Muscle of back (tissue), 11 donors: ENCODE measurements around the gene TRIM8. TPM values are rescaled to one million over a fixed set of nuclear protein-coding genes. Genes with fewer than 3 reads are reported as not detected.
"Not testable (repeated sequence)": the region's sequence is repeated elsewhere in the genome, so short reads cannot be mapped to it uniquely, and the experiment has no call there.

ENCODE experiments used
- DNase-seq, 3 donors: peaks; one replicate each; pipeline versions ENCODE4 v3.0.0 to v3.0.0-alpha.2; 2013
- polyA plus RNA-seq, 10 donors: library from polyadenylated mRNA; unstranded; fragments of 120-200 nt; gene quantifications; one replicate each; pipeline ENCODE4 v1.2.1, GENCODE V29; 2013; ENCODE audit not compliant: insufficient read length in 10 of 10

The TRIM8 gene
- polyA plus RNA-seq, 10 donors = 67.0 to 87.1 (median 74.8) TPM

DNA sequence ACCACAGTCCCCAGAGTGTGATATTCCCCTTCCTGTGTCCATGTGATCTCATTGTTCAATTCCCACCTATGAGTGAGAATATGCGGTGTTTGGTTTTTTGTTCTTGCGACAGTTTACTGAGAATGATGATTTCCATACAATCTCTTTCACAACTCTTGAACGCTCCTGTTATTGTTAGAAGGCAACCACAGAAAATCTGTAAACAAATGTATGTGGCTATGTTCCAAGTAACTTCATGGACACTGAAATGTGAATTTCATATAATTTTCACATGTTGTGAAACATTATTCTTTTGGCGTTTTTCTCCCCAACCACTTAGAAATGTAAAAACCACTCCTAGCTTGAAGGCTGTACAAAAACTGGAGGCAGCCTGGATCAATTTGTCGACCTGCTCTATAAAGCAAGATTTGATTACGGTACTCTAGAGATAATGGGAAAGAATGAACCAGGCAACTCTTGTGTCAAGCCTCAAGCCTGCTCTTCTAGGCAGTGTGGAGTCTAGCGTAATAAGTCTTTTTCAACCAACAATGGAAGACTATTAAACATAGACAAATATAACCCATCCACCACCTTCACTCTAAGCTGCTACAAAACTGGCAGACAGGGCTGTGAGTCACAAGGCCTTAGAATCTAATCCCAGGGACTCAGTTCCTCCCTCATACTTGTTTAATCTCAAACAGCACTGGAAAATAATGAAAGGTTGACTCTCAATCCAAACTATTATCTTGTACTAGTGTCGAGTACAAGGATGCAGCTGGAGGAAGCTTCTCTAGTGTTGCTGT, 47.2 kb downstream of the TRIM8 start:
- no peak for DNase-seq

DNA sequence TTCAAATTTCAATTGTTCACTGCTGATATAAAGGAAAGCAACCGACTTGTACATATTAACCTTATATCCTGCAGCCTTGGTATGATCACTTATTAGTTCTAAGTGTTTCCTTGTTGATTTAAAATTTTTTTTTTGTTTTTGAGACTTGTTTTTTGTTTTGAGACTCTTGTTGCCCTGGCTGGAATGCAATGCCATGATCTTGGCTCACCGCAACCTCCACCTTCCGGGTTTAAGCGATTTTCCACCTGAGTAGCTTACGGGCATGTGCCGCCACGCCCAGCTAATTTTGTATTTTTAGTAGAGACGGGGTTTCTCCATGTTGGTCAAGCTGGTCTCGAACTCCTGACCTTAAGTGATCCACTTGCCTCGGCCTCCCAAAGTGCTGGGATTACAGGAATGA, 51.1 kb downstream of the TRIM8 start:
- DNase-seq = not testable (repeated sequence)

DNA sequence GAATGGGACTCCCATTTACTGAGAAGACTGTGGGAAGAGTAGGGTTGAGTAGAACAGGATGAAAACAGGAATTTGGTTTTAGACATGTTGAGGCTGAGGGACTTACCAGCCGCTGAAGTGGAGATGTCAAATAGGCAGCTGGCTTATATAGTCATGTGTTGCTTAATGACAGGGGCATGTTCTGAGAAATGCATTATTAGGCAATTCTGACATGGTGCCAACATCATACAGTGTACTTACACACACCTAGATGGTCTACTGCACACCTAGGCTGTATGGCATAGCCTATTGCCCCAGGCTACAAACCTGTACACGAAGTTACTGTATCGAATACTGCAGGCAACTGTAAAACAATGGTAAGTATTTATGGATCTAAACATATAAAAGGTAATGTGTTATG, 52.5 kb downstream of the TRIM8 start:
- no peak for DNase-seq

DNA sequence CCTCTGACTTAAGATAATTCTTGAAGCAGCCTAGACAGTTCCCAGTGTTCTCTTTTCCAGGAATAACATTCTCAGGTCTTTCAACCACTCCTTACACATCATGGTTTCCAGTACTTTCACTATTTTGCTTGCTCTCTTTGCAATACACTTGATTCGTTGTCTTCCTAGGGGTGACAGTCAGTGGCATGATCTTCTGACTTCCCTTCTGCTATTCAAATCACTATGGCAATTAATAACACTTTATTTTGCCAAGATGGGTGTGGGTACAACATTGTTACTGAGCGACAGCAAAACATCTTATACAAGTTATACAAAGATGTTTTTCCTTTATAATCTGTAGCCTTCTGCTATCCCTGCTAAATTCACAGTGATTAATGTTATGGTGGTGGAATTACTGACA, 54.6 kb downstream of the TRIM8 start:
- no peak for DNase-seq

DNA sequence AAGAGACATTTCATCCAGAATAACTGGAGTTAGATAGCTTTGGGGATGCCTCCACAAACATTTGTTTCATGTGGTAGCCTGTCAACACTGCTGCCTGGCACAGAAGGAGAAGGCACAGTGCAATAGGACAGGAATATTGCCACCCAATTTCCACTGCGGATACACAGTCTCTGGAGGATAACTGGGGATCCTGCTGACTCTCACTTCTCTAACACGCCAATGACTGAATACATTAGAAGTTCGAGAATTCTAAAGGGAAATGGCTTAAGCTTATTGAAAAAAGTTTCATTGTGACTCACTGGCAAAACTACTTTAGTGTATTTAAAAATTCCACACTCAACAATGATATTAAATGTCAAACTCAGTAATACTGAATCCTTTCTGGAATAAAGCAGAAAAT, 57.0 kb downstream of the TRIM8 start:
- no peak for DNase-seq

DNA sequence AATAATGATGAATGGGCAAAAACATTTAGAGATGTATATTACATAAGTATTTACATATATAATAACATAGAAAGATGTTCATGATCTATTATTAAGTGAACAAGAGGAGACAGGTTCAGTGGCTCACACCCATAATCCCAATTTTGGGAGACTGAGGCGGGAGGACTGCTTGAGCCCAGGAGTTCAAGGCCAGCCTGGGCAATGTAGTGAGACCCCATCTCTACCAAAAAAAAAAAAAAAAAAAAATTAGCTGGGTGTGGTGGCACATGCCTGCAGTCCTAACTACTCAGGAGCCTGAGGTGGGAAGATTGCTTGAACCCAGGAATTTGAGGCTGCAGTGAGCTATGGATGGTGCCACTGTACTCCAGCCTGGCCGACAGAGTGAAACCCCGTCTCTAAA, 57.5 kb downstream of the TRIM8 start:
- no peak for DNase-seq

DNA sequence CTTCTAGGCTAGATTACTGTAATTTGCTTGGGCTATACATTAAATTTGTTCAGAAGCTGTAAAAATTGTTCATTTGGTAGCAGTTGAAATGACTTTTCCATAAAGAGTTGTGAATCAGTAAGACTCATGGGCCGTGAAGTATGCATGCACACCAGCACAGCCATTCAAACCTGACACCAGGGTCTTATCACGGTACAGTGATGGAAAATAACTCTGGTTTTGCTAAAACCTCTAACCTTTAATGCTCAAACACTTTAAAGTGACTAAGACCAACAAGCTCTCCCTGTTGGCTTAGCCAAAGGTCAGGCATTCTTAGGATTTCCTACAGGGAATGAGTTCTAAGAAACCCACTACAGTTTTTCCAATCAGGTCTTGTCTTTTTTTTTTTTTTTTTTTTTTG, 58.5 kb downstream of the TRIM8 start:
- no peak for DNase-seq

DNA sequence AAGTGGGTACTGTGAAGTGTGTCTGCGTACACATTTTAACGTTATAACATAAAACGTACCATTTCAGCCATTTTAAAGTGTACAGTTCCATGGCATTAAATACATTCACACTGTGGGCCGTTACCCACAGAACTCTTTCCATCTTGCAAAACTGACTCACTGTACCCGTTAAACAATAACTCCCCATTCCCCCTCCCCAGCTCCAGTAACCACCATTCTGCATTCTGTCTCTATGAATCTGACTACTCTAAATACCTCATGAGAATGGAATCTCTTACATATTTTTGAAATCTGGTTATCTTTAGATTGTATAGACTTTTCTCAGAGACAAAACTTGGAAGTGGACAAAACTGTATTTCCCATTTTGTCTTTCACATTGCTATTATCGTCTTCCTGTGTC, 60.6 kb downstream of the TRIM8 start:
- DNase-seq = peak in 1 of 3 donors; percentile 54

DNA sequence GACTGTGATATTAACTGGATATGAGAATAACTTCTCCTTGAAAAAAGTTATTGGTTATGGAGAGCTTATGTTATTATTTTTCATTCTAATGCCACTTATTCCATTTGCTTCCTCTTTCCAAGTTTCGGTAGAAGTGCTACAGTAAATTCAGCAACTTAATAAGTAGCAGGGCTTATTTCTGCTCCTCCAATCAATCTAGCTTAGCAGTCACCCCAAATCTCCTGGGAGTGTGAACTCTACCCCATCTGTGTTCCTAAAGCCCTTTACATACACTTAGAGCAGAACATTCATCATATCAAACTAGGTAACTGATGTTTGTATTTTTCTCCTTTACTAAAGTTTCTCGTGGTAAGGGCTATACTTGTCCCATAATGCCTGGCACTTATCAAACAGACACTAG, 61.3 kb downstream of the TRIM8 start:
- DNase-seq = no peak

Other genes with a start within 250 kb of the TRIM8 start
- gene NFKB2, start 248.8 kb upstream of the TRIM8 start, polyA plus RNA-seq = 10 to 100 TPM; 13.6 to 18.0 (median 15.7) TPM
- gene PSD, start 225.7 kb upstream of the TRIM8 start, polyA plus RNA-seq = 10 to 100 TPM in 1 of 10 donors, 1 to 10 TPM in 9; 3.8 to 11.6 (median 5.9) TPM
- gene FBXL15, start 223.6 kb upstream of the TRIM8 start, polyA plus RNA-seq = 1 to 10 TPM; 3.2 to 7.8 (median 4.8) TPM
- gene CUEDC2, start 211.9 kb upstream of the TRIM8 start, polyA plus RNA-seq = 10 to 100 TPM; 45.7 to 63.9 (median 52.8) TPM
- under 1 TPM in 2 of 10 donors, not detected in 8; 0.12 to 0.13 TPM for gene C10orf95, start 192.9 kb upstream of the TRIM8 start, polyA plus RNA-seq
- 100 to 1,000 TPM in 1 of 10 donors, 10 to 100 TPM in 9; 72.6 to 104 (median 79.8) TPM for gene ACTR1A, start 141.8 kb upstream of the TRIM8 start, polyA plus RNA-seq
- 10 to 100 TPM; 11.0 to 18.5 (median 14.5) TPM for gene SUFU, start 140.5 kb upstream of the TRIM8 start, polyA plus RNA-seq
- gene ARL3, start 69.9 kb downstream of the TRIM8 start, polyA plus RNA-seq = 10 to 100 TPM; 11.3 to 15.8 (median 13.3) TPM
- 1 to 10 TPM; 3.9 to 9.8 (median 5.1) TPM for gene SFXN2, start 70.2 kb downstream of the TRIM8 start, polyA plus RNA-seq
- 10 to 100 TPM; 33.3 to 51.4 (median 42.2) TPM for gene WBP1L, start 99.5 kb downstream of the TRIM8 start, polyA plus RNA-seq
- 1 to 10 TPM in 6 of 10 donors, under 1 TPM in 4; 0.15 to 3.6 (median 1.1) TPM for gene CYP17A1, start 192.9 kb downstream of the TRIM8 start, polyA plus RNA-seq
- gene BORCS7, start 209.8 kb downstream of the TRIM8 start, polyA plus RNA-seq = 10 to 100 TPM; 21.6 to 31.5 (median 27.4) TPM
- gene AS3MT, start 225.0 kb downstream of the TRIM8 start, polyA plus RNA-seq = 10 to 100 TPM in 4 of 10 donors, 1 to 10 TPM in 6; 5.2 to 13.4 (median 9.1) TPM